Measurements from ENCODE around the gene NPAS2.

Gene NPAS2

GRCh38 chr2:100945930-100946607, 126.1 kb downstream of the NPAS2 start:
- no peak for DNase-seq

DNA sequence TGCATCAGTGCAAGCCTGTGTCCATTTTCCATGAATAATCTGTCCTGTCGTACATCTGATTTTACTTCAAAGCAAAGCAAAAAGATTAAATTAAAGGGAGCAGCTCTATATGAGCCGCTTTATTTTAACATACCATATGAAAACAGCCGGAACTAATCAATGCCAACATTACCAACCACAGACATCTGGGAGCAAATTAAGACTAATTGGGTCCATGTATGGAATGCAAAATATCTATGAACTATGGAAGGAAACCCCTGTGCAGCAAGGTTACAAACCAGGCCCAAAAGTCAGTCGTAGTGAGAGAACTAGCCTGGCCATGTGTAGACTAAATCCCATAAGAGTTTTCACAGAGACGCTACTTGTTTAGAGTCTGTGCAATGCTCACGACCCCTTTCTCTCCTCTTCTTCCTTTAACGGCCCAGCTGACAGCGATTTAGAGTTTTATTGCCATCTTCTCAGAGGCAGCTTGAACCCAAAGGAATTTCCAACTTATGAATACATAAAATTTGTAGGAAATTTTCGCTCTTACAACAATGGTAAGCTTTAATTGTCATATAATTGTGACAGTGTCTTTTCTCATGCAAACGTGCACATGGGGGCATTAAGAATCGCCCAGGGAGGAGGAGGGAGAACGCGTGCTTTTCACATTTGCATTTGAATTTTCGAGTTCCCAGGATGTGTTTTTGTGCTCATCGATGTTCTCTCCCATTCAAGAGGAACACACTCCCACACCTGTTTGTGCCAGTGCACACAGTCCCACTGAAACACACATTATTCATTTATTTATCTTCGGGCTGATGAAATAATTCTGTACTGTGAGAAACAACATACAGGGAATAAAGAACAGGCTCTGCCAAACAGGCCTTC, 129.2 kb downstream of the NPAS2 start:
- DNase-seq, result no peak

DNA sequence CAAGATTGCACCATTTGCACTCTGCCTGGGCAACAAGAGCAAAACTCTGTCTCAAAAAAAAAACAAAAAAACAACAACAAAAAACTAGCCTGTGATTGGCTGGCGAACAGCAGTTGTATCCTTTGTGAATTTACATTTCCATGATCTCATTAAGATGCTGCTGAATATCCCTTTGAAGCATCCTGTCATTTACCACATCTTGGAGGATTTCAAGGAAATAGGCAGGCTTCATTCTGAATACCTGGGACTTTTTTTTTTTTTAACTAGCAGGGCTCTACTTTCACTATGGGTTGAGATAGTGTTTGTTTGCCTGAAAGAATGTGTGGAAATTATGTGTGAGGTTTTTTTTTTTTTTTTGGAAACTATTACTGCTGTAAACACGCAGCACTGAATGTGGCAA, 132.6 kb downstream of the NPAS2 start:
- no peak for DNase-seq

DNA sequence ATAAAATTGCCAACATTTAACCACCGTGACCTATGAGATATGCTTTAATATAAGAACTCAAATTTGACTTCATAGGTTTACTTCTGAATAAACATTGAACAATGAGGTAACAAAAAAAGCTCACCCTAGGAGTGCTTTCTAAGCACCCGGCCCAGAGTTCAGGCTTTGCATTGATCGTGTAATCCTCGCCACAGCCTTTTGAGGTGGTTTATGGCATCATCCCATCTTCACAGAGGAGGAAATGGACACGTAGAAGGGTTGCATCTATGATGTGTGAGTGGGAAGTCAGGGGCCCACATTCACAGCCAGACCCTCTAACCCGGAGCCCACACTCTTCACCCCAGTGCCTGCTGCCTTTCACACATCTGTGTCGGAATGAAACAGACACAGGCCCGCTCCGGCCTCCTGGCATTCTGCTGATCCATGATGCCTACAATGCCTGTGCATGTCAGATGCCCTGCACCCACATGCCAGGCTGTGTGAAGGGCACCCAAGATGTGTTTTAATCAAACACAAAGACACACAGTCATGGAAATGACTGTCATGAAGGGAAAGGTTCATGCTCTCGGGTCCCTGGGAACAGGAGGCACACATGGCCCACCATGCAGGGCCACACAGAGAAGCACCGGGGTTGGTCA, 133.6 kb downstream of the NPAS2 start:
- no peak for DNase-seq

- no peak for DNase-seq
Measured at GRCh38 chr2:100954044-100954420, 134.1 kb downstream of the NPAS2 start.

DNA sequence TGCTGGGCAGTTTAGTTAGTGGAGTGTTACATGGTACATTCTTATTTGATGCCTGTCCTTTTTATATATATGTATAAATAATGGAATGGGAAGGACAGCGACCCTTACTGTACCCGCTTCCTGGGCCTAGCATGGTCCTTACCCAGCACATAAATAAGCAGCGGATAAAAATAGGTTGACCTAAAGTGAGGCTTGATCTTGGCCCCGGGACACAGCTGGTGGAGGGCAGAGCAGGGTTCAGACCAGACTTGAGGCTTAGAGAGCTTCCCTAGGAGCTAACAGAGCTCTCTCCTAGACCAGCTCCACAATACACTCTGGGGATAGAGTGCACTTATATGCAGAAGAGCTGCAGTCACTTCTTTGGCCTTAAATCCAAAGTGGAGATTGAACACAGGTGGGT, 135.3 kb downstream of the NPAS2 start:
- DNase-seq, result no peak

GRCh38 chr2:100956081-100956480, 136.1 kb downstream of the NPAS2 start:
- DNase-seq, result no peak

DNA sequence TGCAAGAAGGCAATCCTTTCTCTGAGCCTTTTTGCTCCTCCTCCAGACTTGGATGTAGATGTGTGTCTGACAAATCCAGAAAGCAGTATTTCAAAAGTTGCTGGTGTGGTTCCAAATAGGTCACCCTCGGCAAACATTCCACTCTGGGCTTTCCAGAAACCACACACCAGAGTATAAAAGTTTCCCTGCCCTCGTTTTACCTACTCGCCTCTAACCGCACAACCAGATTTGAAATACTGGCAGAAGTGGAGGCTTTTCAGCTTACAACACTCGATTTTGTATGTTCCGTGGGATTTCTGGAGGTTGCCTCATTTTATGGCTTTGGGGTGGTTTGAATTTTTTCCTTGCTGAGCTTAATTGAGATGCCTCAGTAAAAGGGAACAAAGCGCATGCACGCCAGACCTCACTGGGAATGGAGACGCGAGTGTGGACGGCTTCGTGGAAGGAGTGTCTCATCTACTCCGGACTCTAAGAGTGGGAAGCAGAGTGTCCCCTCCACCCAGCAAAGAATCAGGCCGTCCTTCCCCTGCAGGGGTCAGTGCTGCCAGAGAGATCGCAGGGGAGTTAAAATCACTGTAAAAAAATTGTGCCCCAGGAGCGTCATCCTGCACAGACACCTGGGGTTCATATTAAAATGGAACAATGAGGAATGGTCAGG, 138.2 kb downstream of the NPAS2 start:
- DNase-seq, result no peak

- no peak for DNase-seq
Measured at GRCh38 chr2:100959225-100959880, 139.4 kb downstream of the NPAS2 start.

DNA sequence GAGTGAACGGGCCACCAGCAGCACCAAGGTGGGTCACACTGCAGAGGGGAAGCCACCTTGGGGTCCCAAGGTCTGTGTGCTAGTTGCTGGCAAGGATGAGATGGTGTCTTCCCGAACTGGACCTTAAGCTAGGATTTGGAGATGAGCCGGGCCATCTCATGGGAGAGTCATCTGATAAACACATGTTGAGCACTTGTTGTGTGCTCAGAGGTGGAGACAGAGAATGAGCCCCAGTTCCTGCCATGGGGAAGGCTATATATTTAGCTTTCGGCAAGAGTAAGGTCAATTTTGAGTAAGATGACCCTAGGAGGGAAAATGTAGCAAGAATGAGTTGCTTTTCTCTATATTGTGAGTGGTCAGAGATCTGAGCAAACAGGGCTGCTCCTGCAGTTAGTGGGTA, 140.7 kb downstream of the NPAS2 start:
- DNase-seq, result no peak

DNA sequence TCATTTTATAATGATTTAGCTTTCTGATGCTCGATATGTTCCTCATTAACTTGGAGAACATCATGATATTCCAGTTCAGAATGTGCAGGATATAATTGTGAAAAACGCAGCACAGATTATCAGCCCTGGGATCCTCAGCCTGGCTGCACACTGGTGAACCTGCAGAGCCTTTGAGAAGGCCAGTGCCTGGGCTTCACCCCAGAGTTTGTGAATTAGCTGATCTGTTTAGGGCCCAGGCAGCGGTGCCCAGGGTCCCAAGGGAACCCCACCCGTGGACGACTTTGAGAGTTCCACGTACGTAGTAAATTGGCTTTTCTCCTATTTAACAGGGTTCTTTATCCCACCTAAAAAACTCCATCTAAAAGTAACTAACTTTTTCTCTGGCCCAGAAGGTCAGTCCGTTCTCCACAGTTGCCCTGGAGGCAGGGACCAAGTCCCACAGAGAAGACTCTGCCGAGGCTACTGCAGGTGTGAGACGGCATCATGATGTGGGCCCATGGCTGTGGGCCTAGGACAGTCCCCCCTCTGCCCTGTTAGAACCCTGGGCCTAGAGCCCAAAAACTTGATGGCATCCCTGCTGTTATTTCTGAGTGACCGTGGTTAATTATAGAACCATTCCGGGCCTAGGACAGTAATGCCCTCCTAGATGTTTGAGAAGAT, 142.6 kb downstream of the NPAS2 start:
- no peak for DNase-seq

DNA sequence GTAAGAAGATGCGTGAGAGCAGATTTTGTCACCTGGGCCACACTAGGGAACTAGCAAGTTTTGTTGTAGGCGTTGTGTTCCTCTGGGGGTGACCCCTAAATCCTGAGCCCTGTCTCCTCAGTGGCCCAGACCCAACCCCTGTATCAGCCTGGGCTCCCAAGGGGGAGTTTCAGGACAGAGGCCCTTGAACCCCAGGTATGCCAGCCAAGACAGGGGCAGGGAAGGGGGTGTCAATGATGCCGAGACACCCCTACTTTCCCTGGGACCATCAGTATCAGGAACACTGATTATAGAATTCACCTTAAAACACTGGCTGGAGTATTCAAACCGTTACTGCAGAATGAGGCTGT, 143.1 kb downstream of the NPAS2 start:
- no peak for DNase-seq

GRCh38 chr2:100964222-100964621, 144.3 kb downstream of the NPAS2 start:
- DNase-seq, result no peak

DNA sequence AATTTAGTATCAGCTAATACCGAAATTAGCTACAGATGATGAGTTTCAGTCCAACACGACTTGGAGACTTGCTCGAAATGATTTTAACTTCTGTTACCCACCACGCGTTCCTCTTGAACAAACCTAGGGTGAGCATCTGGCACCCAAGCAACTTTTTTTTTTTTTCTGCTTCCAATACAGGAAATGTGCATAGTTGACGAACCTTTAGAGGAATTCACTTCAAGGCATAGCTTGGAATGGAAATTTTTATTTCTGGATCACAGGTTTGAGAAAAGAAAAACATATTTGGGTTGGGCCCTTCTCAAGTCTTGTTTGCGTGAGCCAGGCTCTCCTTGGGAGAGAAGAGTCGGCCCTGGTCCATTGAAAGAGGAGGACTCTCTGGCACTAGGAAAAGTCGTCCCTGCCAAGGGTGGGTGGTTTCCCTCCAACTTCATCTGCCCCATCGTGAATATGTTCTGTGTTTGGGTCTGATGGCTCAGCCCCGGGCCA, 144.8 kb downstream of the NPAS2 start:
- DNase-seq, result no peak

- DNase-seq, result no peak
Measured at GRCh38 chr2:100965596-100965995, 145.7 kb downstream of the NPAS2 start.

DNA sequence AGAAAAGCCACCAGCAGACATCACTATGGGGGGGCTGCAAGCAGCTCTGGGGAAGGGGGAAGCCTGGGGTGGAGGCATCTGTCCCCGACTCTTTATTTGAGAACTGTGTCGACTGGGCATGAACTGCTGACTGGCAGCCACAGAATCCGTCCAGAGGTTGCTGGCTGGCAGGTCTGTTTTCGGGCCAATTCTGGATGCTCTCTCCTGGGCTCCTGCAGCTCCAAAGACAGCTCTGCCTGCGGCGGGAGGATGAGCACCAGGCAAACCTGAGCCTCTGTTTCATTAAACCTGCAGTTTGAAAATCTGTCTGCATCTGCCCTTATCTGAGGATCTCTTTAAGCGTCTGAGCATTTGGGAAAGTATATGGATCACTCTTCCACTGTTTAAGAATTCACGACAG, 147.8 kb downstream of the NPAS2 start:
- no peak for DNase-seq

GRCh38 chr2:100968146-100969145, 148.5 kb downstream of the NPAS2 start:
- no peak for DNase-seq

DNA sequence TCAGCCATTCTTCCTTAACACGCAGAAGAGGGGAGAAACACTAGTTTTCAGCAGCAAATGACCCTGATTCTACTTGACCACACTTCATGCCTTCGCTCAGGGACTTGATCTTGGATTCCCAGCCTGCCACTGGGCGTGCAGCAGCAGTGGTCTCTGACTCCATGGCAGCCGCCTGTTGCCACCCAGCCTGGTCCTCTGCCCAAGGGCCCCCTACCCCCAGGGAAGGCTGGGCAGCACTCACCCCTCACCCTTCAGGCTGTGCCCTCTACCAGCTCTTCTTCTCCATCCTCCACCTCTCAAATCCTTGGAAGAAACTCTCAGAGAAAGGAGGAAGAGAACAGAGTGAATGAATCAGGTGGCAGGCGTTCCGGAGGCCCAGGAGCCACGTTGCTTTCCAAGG, 150.1 kb downstream of the NPAS2 start:
- DNase-seq, result no peak

DNA sequence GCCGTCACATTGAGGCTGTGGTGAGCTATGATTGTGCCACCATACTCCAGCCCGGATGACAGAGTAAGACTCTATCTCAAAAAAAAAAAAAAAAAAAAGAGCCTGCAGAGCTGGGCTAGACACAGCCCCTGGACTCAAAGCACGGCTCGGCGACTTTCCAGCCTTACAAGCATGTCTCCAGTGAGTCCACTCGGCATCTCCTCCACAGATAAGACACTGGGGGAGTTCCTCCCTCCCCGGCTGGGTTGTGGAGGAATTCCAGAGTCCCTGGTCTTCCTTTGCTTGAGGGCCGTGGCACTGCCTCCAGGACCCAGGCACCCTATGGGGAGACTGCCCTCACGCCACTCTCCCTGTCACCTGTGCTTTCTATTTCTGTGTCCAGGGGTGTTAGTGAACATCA, 151.3 kb downstream of the NPAS2 start:
- DNase-seq, result no peak

- DNase-seq, result no peak
Measured at GRCh38 chr2:100972452-100972851, 152.5 kb downstream of the NPAS2 start.
